A673 (cell line): ENCODE data around the gene NRP2. TPM values are rescaled to one million over a fixed set of nuclear protein-coding genes. Genes with fewer than 3 reads are reported as not detected.

Experiments
- BruUV-seq: library from RNA; stranded (reverse); fragments of 400-500 nt; replicated peaks from 2 replicates; lab custom pipeline; 2021; lab: Mats Ljungman, UMichigan
- CTCF ChIA-PET: fragments of 300-600 bp; sonication (Branson Sonifier 250); formaldehyde crosslinking; loops from one replicate; lab custom pipeline; 2022; ENCODE audit warnings: antibody characterized with exemption; lab: Charles Lee
- POLR2A ChIA-PET: fragments of 300-600 bp; sonication (Branson Sonifier 250); formaldehyde crosslinking; loops from one replicate; lab custom pipeline; 2022; ENCODE audit warnings: antibody characterized with exemption; ENCODE audit not compliant: low non-redundant PET; lab: Charles Lee
- DNase-seq: peaks from one replicate; pipeline ENCODE4 v3.0.0-alpha.2; 2015; ENCODE audit warnings: low spot score
- H3K27ac ChIP-seq: fragments of 200-600 bp; sonication (generic); 2 replicates; pipeline ENCODE4 v1.5.1; 2016; ENCODE audit warnings: mixed run types, low read depth, mild to moderate bottlenecking, mixed read lengths, antibody characterized with exemption, low read length; ENCODE audit not compliant: poor library complexity, severe bottlenecking
- H3K27me3 ChIP-seq: fragments of 200-600 bp; sonication (generic); replicated peaks from 2 replicates; pipeline ENCODE4 v1.6.1; 2017; ENCODE audit warnings: mixed run types, low read depth, mild to moderate bottlenecking, mixed read lengths, antibody characterized with exemption, low read length; ENCODE audit not compliant: insufficient read depth, poor library complexity
- H3K36me3 ChIP-seq: fragments of 200-600 bp; sonication (generic); 2 replicates; pipeline ENCODE4 v1.6.1; 2016; ENCODE audit warnings: mixed run types, mild to moderate bottlenecking, mixed read lengths, antibody characterized with exemption, low read length; ENCODE audit not compliant: insufficient read depth, poor library complexity, severe bottlenecking
- H3K4me1 ChIP-seq: fragments of 200-600 bp; sonication (generic); 2 replicates; pipeline ENCODE4 v1.6.1; 2017; ENCODE audit warnings: mixed run types, mild to moderate bottlenecking, mixed read lengths, antibody characterized with exemption, low read length; ENCODE audit not compliant: insufficient read depth, poor library complexity, severe bottlenecking
- H3K4me3 ChIP-seq: fragments of 200-600 bp; sonication (generic); 2 replicates; pipeline ENCODE4 v1.5.1; 2016; ENCODE audit warnings: low read depth, mixed run types, mild to moderate bottlenecking, mixed read lengths, low read length; ENCODE audit not compliant: poor library complexity, severe bottlenecking
- H3K9me3 ChIP-seq: fragments of 200-600 bp; sonication (generic); 2 replicates; pipeline ENCODE4 v1.6.1; 2016; ENCODE audit warnings: mixed run types, low read depth, mild to moderate bottlenecking, mixed read lengths, antibody characterized with exemption, low read length; ENCODE audit not compliant: poor library complexity, severe bottlenecking
- CTCF ChIP-seq: fragments of 300-800, 200-600 bp; sonication (generic); conservative IDR thresholded peaks from 2 replicates; pipeline ENCODE4 v1.5.1; 2017; ENCODE audit warnings: low read depth, mild to moderate bottlenecking, antibody characterized with exemption, low read length, moderate library complexity, mixed read lengths
- EZH2 ChIP-seq: fragments of 200-600 bp; sonication (generic); IDR thresholded peaks from 2 replicates; pipeline ENCODE4 v1.6.1; 2017; ENCODE audit warnings: borderline replicate concordance, low read depth, mild to moderate bottlenecking, mixed read lengths, antibody characterized with exemption, low read length; ENCODE audit not compliant: poor library complexity, severe bottlenecking
- intact Hi-C: fragments of 100-400 bp; cut with micrococcal nuclease; formaldehyde crosslinking; loops from one replicate; pipeline ENCODE4 v1.10.0; 2022; ENCODE audit not compliant: unreplicated experiment
- total RNA-seq: library from RNA; stranded (reverse); gene quantifications from 2 replicates; pipeline ENCODE4 v1.2.3, GENCODE V29; 2021

NRP2 gene
- total RNA-seq, 1 experiment from 2014 or later, result 4.0 TPM

DNA sequence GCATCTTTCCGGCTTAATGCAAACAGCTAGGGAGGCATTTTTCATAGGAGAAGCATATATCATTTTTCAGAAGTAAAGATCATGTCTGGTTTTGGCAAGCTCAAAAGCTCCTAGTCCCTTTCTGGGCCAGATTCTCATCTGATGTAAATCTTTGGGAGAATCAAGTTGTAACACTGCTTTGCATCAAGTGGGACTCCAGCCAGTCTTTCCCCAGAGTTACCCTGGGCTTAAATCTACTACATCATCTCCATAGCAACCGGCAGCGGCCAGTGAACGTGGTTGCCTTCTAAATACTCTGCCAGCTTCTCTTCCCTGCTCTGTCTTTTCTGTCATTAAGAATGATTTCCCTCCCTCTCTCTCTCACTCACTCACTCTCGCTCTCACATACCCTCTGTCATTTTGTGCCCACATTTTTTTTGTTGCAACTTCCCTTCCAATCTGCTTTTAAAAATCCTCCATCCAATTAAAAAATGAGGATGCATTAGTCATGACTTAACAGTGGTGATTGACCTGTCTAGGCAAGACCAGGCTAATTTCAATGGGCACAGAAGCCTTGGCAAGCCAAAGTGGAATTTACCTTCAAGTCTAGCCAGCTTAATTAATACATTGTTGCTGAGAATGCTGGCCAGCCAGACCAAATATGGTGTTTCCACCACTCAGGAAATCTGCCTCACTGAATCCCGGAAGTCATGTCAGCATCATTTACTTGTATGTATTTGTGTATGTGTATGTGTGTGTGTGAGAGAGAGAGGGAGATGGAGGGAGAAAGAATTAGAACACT, 93.0 kb downstream of the NRP2 start:
- no TSS peak for BruUV-seq
- CTCF ChIA-PET, result interaction anchor here (1.2 kb wide), 1 partner anchor 151 kb away, joined by 4 read pairs; no protein-coding TSS in a partner anchor
- POLR2A ChIA-PET, result interaction anchor here (0.6 kb wide), 1 partner anchor 116 kb away, joined by 3 read pairs; no protein-coding TSS in a partner anchor
- Histone ChIP-seq H3K4me3 (no peak overlapping the region), H3K4me1 (peaks cover 35% of the 10 kb centered on the region), H3K36me3 (no peaks in the 10 kb centered on the region), H3K9me3 (no peaks in the 10 kb centered on the region), H3K27ac (peak overlapping the region; percentile 14), H3K27me3 (no peaks in the 10 kb centered on the region)
- peak; percentile 69 for DNase-seq
- TF ChIP-seq CTCF, result no peak
- no peak for TF ChIP-seq EZH2
- intact Hi-C loops, result no loop called here

DNA sequence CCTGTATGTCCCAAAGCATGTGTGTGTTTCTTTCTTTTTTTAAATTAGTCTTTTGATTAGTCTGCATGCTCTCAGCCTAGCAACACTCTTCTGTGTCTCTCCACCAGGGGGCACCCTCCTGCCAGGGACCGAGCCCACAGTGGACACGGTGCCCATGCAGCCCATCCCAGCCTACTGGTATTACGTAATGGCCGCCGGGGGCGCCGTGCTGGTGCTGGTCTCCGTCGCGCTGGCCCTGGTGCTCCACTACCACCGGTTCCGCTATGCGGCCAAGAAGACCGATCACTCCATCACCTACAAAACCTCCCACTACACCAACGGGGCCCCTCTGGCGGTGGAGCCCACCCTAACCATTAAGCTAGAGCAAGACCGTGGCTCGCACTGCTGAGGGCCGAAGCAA, 93.8 kb downstream of the NRP2 start:
- Histone ChIP-seq H3K4me3 (no peak overlapping the region), H3K9me3 (no peaks in the 10 kb centered on the region), H3K4me1 (peaks cover 31% of the 10 kb centered on the region), H3K27ac (peak overlapping the region; percentile 14), H3K27me3 (no peaks in the 10 kb centered on the region), H3K36me3 (no peaks in the 10 kb centered on the region)
- peak; percentile 55 for DNase-seq
- BruUV-seq, result no TSS peak
- CTCF ChIA-PET, result no interaction called here
- POLR2A ChIA-PET, result no interaction called here
- no peak for TF ChIP-seq EZH2
- TF ChIP-seq CTCF, result peak; percentile 78
- intact Hi-C loops, result no loop called here

DNA sequence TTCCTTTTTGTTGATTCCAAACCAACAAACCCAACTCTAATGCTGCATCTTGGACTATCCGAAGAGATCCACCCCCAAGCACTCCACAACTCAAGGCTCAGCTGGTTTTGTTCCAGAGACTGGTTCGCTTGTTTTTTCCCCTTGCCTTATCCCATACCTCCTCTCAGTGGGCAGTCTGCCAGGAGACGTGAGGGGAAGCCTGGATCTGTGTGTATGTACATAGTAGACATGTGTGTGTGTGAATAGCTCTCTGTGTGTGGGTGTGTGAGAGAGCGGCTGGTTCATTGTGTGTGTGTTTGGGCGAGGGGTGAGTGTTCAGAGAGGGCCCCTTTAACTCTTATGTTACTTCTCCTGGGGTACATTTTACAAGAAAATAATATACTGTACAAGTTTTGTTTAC, 94.4 kb downstream of the NRP2 start:
- intact Hi-C loops, result no loop called here
- Histone ChIP-seq H3K9me3 (no peaks in the 10 kb centered on the region), H3K27me3 (no peaks in the 10 kb centered on the region), H3K4me1 (peaks cover 31% of the 10 kb centered on the region), H3K36me3 (no peaks in the 10 kb centered on the region), H3K4me3 (no peak overlapping the region), H3K27ac (no peak overlapping the region)
- POLR2A ChIA-PET, result no interaction called here
- CTCF ChIA-PET, result no interaction called here
- BruUV-seq, result no TSS peak
- TF ChIP-seq EZH2, result no peak
- TF ChIP-seq CTCF, result no peak
- no peak for DNase-seq
